Cardiac muscle cell (in vitro differentiated cells and primary cell): ENCODE results near the gene TMEM9B. TPM values are rescaled to one million over a fixed set of nuclear protein-coding genes. Genes with fewer than 3 reads are reported as not detected.

Source experiments
- DNase-seq, 2 donors: peaks; one replicate each; pipeline versions ENCODE4 v3.0.0 to v3.0.0-alpha.2; 2010 to 2017; ENCODE audit warnings: low read depth in 1 of 2, low spot score in 1 of 2
- H3K27ac ChIP-seq: fragments of 200-600 bp; sonication (generic); 2 replicates; pipeline ENCODE4 v1.5.1; 2016
- H3K27me3 ChIP-seq: fragments of 200-600 bp; sonication (generic); 2 replicates; pipeline ENCODE4 v1.6.0; 2016; ENCODE audit warnings: control low read depth
- H3K36me3 ChIP-seq: fragments of 200-600 bp; sonication (generic); 2 replicates; pipeline ENCODE4 v1.5.1; 2016; ENCODE audit warnings: control low read depth
- H3K4me1 ChIP-seq: fragments of 200-600 bp; sonication (generic); 2 replicates; pipeline ENCODE4 v1.8.1; 2017; ENCODE audit warnings: low read depth, mild to moderate bottlenecking, mixed run types
- H3K4me3 ChIP-seq: fragments of 200-600 bp; sonication (generic); 2 replicates; pipeline ENCODE4 v1.5.1; 2016; ENCODE audit warnings: mild to moderate bottlenecking
- H3K9me3 ChIP-seq: fragments of 200-600 bp; sonication (generic); 2 replicates; pipeline ENCODE4 v1.5.1; 2017; ENCODE audit warnings: low read depth, mild to moderate bottlenecking, control low read depth
- polyA plus RNA-seq: library from polyadenylated mRNA; unstranded; fragments of >200 nt; fragmentation: Nextera tagmentation; extraction: Ambion mirVana; gene quantifications from 2 replicates; pipeline ENCODE4 v1.2.1, GENCODE V29; 2016
- total RNA-seq: library from RNA; depleted of rRNA; stranded (reverse); fragments of >200 nt; gene quantifications from 2 replicates; pipeline ENCODE4 v1.2.3, GENCODE V29; 2016
- TF ChIP-seq, protein P1 (sequence below): IDR thresholded peaks from 2 replicates; pipeline ENCODE4 v1.5.1; 2012; ENCODE audit warnings: low read depth, mild to moderate bottlenecking, low read length

TMEM9B gene
- total and polyA plus RNA-seq, 2 experiments from 2014 or later = 15.4 to 39.4 TPM

DNA sequence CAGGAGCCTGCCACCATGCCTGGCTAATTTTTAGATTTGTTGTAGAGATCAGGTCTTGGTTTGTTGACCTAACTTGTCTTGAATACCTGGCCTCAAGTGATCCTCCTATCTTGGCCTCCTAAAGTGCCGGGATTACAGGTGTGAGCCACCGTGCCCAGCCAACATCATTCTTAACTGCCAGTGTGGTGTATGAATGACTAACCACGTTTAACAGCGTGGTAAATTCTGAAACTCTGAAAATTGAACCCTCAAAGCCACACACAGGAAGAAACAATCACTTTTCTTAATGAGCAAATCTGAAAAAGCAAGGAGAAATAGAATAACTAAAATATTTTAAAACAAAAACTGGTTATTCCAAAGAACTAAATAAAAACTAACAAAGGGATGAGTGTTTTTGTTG lies 7.4 kb downstream of the TMEM9B start:
- Histone ChIP-seq H3K36me3 (peaks cover 9% of the 10 kb centered on the region), H3K27ac (no peak overlapping the region), H3K9me3 (no peaks in the 10 kb centered on the region), H3K4me1 (no peaks in the 10 kb centered on the region), H3K4me3 (no peak overlapping the region), H3K27me3 (no peaks in the 10 kb centered on the region)
- TF ChIP-seq, protein P1, sequence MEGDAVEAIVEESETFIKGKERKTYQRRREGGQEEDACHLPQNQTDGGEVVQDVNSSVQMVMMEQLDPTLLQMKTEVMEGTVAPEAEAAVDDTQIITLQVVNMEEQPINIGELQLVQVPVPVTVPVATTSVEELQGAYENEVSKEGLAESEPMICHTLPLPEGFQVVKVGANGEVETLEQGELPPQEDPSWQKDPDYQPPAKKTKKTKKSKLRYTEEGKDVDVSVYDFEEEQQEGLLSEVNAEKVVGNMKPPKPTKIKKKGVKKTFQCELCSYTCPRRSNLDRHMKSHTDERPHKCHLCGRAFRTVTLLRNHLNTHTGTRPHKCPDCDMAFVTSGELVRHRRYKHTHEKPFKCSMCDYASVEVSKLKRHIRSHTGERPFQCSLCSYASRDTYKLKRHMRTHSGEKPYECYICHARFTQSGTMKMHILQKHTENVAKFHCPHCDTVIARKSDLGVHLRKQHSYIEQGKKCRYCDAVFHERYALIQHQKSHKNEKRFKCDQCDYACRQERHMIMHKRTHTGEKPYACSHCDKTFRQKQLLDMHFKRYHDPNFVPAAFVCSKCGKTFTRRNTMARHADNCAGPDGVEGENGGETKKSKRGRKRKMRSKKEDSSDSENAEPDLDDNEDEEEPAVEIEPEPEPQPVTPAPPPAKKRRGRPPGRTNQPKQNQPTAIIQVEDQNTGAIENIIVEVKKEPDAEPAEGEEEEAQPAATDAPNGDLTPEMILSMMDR = no peak
- DNase-seq = no peak

DNA sequence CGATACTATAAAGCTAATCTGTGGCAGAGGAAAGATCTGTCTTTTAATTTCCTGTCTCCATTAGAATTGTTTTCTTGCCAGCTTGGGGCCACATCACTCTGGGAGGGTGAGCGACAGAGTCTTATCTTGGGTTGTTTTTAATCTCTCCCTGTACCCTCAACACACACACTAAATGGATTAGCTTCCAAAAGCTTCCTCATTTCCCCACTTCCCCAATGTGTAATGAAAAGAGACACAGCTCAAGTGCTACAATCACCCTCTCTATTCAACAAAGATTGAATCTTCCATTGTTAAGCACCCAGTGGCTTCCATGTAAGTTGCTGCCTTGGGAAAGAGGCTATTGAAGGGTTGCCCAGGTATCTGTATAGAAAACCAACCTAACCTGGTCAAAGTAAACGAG lies 15.4 kb downstream of the TMEM9B start:
- Histone ChIP-seq H3K36me3 (peaks cover 17% of the 10 kb centered on the region), H3K4me1 (no peaks in the 10 kb centered on the region), H3K27me3 (no peaks in the 10 kb centered on the region), H3K27ac (no peak overlapping the region), H3K9me3 (no peaks in the 10 kb centered on the region), H3K4me3 (no peak overlapping the region)
- TF ChIP-seq, protein P1 = no peak
- no peak for DNase-seq

DNA sequence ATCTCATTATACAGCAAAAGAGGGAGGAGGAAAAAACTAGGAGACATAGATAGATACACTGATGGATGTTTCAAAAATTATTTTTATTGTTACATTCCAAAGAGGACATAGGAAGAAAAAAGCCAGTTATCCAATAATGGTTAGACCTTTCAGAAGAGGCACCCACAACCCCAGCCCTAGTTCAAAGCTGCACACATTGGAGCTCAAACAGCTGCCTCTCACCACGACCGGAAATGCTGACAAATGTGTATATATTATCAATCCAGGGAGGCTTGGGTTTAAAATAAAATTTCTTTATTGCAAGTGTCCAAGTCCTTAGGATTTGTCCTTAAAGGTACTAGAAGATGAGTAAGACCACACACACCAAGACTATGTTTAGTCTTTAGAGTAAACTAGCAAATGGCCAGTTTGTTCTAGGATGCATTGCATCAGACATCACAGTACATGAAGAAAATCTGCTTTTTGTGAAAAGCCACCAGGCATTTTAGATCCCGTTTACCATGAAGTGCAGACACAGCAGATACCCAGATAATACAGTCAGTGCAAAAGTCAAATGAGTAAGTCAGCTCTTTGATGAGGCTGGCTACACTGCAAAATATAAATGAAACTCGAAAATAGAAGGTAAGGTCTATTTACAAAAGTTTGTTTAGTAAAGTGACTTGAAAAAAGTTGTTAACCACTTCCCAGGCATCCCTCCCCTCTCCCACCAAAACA lies 16.9 kb downstream of the TMEM9B start:
- Histone ChIP-seq H3K27ac (no peak overlapping the region), H3K4me3 (no peak overlapping the region), H3K36me3 (peaks cover 13% of the 10 kb centered on the region), H3K4me1 (no peaks in the 10 kb centered on the region), H3K9me3 (no peaks in the 10 kb centered on the region), H3K27me3 (no peaks in the 10 kb centered on the region)
- TF ChIP-seq, protein P1 = no peak
- DNase-seq = no peak

DNA sequence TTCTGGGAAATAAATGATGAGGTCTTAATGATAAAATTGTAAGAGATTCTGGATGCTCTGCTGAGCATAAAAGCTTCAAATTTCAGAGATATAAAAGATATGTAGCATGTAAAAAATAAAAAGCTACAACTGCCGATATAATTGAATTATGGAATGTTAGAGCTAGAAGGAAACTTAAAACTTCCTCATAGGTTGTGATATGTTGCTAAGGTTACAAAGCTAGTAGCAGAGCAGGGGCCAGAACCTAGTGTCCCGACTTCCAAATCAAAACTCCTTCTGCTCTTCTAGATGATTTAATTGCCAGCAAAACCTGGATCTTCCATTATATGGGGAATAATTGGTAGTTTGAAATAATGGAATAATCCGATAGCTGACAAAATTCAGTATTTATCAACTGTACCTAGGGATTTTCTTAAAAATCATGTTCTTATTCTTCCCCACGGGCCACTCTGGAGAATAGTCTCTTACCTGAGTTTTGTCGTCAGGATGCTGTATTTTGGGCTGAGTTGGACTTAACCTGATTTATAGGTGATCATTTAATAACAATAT lies 21.6 kb downstream of the TMEM9B start, which contains the start of gene ASCL3:
ASCL3 (minus strand) TSS at position 499 of the 549 bp plus-strand sequence. CDS start 4,855 bp downstream, outside the sequence.
- no peaks in the 10 kb centered on the region for H3K9me3 ChIP-seq
- TF ChIP-seq, protein P1 = no peak
- H3K27me3 ChIP-seq = no peaks in the 10 kb centered on the region
- no peak within 1 kb of the TSS for H3K27ac ChIP-seq
- H3K36me3 ChIP-seq = peaks cover 4% of the 10 kb centered on the region
- no peak within 1 kb of the TSS for H3K4me3 ChIP-seq
- no peaks in the 10 kb centered on the region for H3K4me1 ChIP-seq
- DNase-seq = no peak

DNA sequence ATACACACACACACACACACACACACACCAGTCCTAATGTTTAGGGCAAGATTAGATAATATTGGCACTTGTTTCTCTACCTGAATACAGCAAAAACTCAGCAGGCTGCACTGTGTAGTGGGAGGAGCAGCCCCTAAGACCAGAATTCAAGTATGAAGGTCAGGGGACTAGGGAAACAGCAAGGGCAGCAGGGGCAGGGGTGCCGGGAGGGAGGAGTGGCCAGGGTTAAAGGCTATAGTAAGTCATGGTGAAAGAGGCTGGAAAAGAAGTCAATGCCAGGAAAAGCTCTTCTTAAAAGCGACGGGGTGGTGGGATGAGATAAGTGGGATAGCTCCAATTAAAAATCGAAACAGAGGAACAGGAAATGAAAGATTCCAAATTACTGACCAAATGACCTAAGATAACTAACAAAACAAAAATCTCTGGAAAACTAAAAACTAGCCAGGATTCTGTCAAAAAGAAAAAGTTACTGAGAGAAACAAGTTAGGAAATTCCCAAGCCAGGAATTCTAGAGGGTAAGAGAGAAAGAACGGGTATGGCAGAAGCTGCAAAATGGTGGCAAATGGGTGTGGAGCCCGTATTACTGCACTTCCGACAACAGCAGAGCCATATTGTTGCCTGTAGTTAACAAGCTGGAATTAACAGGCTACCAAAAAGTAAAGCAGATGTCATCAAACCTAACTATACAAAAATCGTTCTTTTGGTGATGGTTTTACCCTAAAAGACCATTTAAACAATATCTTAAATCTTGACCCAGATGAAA lies 22.7 kb downstream of the TMEM9B start:
- DNase-seq = no peak
- TF ChIP-seq, protein P1 = no peak

More for the DNA sequence above, 22.7 kb downstream of the TMEM9B start:
- H3K27me3 ChIP-seq = no peaks in the 10 kb centered on the region
- no peak overlapping the region for H3K27ac ChIP-seq
- H3K4me1 ChIP-seq = no peaks in the 10 kb centered on the region
- no peak overlapping the region for H3K4me3 ChIP-seq
- H3K36me3 ChIP-seq = no peaks in the 10 kb centered on the region
- no peaks in the 10 kb centered on the region for H3K9me3 ChIP-seq
